A673 (cell line): ENCODE results near the gene MAOA. TPM values are rescaled to one million over a fixed set of nuclear protein-coding genes. Genes with fewer than 3 reads are reported as not detected.

ENCODE experiments used
- BruUV-seq: library from RNA; stranded (reverse); fragments of 400-500 nt; replicated peaks from 2 replicates; lab custom pipeline; 2021; lab: Mats Ljungman, UMichigan
- CTCF ChIA-PET: fragments of 300-600 bp; sonication (Branson Sonifier 250); formaldehyde crosslinking; loops from one replicate; lab custom pipeline; 2022; ENCODE audit warnings: antibody characterized with exemption; lab: Charles Lee
- POLR2A ChIA-PET: fragments of 300-600 bp; sonication (Branson Sonifier 250); formaldehyde crosslinking; loops from one replicate; lab custom pipeline; 2022; ENCODE audit warnings: antibody characterized with exemption; ENCODE audit not compliant: low non-redundant PET; lab: Charles Lee
- DNase-seq: peaks from one replicate; pipeline ENCODE4 v3.0.0-alpha.2; 2015; ENCODE audit warnings: low spot score
- H3K27ac ChIP-seq: fragments of 200-600 bp; sonication (generic); 2 replicates; pipeline ENCODE4 v1.5.1; 2016; ENCODE audit warnings: mixed run types, low read depth, mild to moderate bottlenecking, mixed read lengths, antibody characterized with exemption, low read length; ENCODE audit not compliant: poor library complexity, severe bottlenecking
- H3K27me3 ChIP-seq: fragments of 200-600 bp; sonication (generic); replicated peaks from 2 replicates; pipeline ENCODE4 v1.6.1; 2017; ENCODE audit warnings: mixed run types, low read depth, mild to moderate bottlenecking, mixed read lengths, antibody characterized with exemption, low read length; ENCODE audit not compliant: insufficient read depth, poor library complexity
- H3K36me3 ChIP-seq: fragments of 200-600 bp; sonication (generic); 2 replicates; pipeline ENCODE4 v1.6.1; 2016; ENCODE audit warnings: mixed run types, mild to moderate bottlenecking, mixed read lengths, antibody characterized with exemption, low read length; ENCODE audit not compliant: insufficient read depth, poor library complexity, severe bottlenecking
- H3K4me1 ChIP-seq: fragments of 200-600 bp; sonication (generic); 2 replicates; pipeline ENCODE4 v1.6.1; 2017; ENCODE audit warnings: mixed run types, mild to moderate bottlenecking, mixed read lengths, antibody characterized with exemption, low read length; ENCODE audit not compliant: insufficient read depth, poor library complexity, severe bottlenecking
- H3K4me3 ChIP-seq: fragments of 200-600 bp; sonication (generic); 2 replicates; pipeline ENCODE4 v1.5.1; 2016; ENCODE audit warnings: low read depth, mixed run types, mild to moderate bottlenecking, mixed read lengths, low read length; ENCODE audit not compliant: poor library complexity, severe bottlenecking
- H3K9me3 ChIP-seq: fragments of 200-600 bp; sonication (generic); 2 replicates; pipeline ENCODE4 v1.6.1; 2016; ENCODE audit warnings: mixed run types, low read depth, mild to moderate bottlenecking, mixed read lengths, antibody characterized with exemption, low read length; ENCODE audit not compliant: poor library complexity, severe bottlenecking
- EZH2 ChIP-seq: fragments of 200-600 bp; sonication (generic); IDR thresholded peaks from 2 replicates; pipeline ENCODE4 v1.6.1; 2017; ENCODE audit warnings: borderline replicate concordance, low read depth, mild to moderate bottlenecking, mixed read lengths, antibody characterized with exemption, low read length; ENCODE audit not compliant: poor library complexity, severe bottlenecking
- intact Hi-C: fragments of 100-400 bp; cut with micrococcal nuclease; formaldehyde crosslinking; loops from one replicate; pipeline ENCODE4 v1.10.0; 2022; ENCODE audit not compliant: unreplicated experiment
- total RNA-seq: library from RNA; stranded (reverse); gene quantifications from 2 replicates; pipeline ENCODE4 v1.2.3, GENCODE V29; 2021
- TF ChIP-seq, protein P1 (sequence below): fragments of 300-800, 200-600 bp; sonication (generic); conservative IDR thresholded peaks from 2 replicates; pipeline ENCODE4 v1.5.1; 2017; ENCODE audit warnings: low read depth, mild to moderate bottlenecking, antibody characterized with exemption, low read length, moderate library complexity, mixed read lengths

Gene MAOA
- total RNA-seq, 1 experiment from 2014 or later = 6.1 TPM

DNA sequence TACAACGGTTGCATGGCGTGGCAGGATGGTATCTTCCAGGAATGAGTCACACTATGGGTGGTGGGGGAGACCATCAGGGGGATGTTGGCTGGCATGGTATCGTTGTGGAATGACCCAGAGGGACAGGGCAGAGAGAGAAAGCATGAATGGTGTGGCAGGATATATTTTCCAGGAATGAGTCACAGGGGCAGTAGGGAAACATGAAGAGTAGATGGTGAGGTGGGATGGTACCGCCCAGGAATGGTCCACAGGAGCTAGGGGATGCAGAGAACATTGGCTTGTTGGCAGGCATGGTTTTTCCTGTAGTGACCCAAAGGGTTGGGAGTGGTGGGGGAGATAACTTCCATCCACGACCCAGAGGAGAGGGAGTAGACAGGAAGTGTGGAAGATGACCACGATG is 62.4 kb downstream of the MAOA start:
- intact Hi-C loops = no loop called here
- no TSS peak for BruUV-seq
- ChIA-PET CTCF (no interaction called here), POLR2A (no interaction called here)
- Histone ChIP-seq H3K36me3 (no peaks in the 10 kb centered on the region), H3K27me3 (no peaks in the 10 kb centered on the region), H3K4me3 (no peak overlapping the region), H3K27ac (no peak overlapping the region), H3K9me3 (no peaks in the 10 kb centered on the region), H3K4me1 (no peaks in the 10 kb centered on the region)
- TF ChIP-seq, protein P1, sequence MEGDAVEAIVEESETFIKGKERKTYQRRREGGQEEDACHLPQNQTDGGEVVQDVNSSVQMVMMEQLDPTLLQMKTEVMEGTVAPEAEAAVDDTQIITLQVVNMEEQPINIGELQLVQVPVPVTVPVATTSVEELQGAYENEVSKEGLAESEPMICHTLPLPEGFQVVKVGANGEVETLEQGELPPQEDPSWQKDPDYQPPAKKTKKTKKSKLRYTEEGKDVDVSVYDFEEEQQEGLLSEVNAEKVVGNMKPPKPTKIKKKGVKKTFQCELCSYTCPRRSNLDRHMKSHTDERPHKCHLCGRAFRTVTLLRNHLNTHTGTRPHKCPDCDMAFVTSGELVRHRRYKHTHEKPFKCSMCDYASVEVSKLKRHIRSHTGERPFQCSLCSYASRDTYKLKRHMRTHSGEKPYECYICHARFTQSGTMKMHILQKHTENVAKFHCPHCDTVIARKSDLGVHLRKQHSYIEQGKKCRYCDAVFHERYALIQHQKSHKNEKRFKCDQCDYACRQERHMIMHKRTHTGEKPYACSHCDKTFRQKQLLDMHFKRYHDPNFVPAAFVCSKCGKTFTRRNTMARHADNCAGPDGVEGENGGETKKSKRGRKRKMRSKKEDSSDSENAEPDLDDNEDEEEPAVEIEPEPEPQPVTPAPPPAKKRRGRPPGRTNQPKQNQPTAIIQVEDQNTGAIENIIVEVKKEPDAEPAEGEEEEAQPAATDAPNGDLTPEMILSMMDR = no peak
- no peak for TF ChIP-seq EZH2
- DNase-seq = no peak

DNA sequence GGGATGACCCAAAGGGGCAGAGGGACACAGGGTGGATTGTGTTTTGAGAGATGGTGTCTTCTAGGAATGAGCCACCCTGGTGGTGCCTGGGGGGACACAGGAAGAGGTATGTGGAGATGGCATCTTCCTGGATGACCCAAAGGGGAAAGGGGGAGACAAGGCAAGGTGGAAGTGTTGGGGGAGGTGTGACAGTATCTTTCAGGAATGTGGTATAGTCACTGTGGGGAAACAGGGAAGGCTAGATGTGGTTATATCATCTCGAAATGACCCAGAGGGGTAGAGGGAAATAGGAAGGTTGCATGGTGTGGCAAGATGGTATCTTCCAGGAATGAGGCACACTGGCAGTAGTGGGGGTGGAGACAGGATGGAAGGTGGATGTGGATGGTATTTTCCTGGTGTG is 62.9 kb downstream of the MAOA start:
- POLR2A ChIA-PET = no interaction called here
- TF ChIP-seq, protein P1 = no peak
- no peak for TF ChIP-seq EZH2
- no peak overlapping the region for H3K4me3 ChIP-seq

DNA sequence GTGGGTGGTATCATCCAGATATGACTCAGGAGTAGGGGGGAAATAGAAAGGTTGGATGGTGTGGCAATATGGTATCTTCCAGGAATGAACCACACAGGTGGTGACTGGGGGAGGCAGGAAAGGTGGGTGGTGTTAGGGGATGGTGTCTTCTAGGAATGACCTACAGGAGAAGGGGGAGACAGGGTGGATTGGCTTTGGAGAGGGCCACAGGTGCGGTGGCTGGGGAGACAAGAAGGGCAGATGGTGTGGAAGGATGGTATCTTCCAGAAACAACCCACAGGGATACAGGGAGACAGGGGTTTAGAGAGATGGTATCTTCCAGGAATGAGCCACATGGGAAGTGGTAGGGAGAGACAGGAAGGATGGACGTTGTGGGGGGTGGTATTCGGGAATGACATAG is 64.0 kb downstream of the MAOA start:
- H3K36me3 ChIP-seq = no peaks in the 10 kb centered on the region
- no peaks in the 10 kb centered on the region for H3K9me3 ChIP-seq
- DNase-seq = no peak
- intact Hi-C loops = no loop called here
- no peak overlapping the region for H3K27ac ChIP-seq
- POLR2A ChIA-PET = no interaction called here
- no peaks in the 10 kb centered on the region for H3K4me1 ChIP-seq
- no TSS peak for BruUV-seq
- CTCF ChIA-PET = no interaction called here
- no peak overlapping the region for H3K4me3 ChIP-seq
- H3K27me3 ChIP-seq = no peaks in the 10 kb centered on the region
- no peak for TF ChIP-seq EZH2
- TF ChIP-seq, protein P1 = no peak

More for the DNA sequence above, 62.9 kb downstream of the MAOA start:
- no TSS peak for BruUV-seq
- no peaks in the 10 kb centered on the region for H3K4me1 ChIP-seq
- no peaks in the 10 kb centered on the region for H3K9me3 ChIP-seq
- no peaks in the 10 kb centered on the region for H3K36me3 ChIP-seq
- H3K27me3 ChIP-seq = no peaks in the 10 kb centered on the region
- DNase-seq = no peak
- intact Hi-C loops = no loop called here
- no peak overlapping the region for H3K27ac ChIP-seq
- CTCF ChIA-PET = no interaction called here
